ENCODE measurements around the gene FGF10. TPM values are rescaled to one million over a fixed set of nuclear protein-coding genes. Genes with fewer than 3 reads are reported as not detected.

Gene FGF10
- total and polyA plus RNA-seq, 3 donors from 2014 or later = 2.3 to 4.4 (median 3.3) TPM

DNA sequence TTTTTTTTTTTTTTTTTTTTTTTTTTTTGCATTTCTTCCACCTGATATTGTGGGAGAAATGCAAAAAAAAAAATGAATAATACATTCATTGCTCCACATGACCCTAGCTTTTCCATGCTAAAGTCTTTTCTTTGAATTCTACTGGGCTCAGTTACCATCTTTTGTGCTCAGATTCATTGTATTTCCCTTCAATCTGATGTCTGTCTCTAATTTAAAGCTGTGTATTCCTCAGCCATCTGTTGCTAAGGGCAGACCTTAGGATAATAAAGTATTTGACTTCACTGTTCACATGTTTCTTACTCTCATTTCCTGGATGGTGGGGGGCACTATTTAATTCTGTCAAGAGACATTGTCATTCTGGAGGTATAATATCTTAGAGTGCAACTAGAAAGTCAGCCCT, 123.5 kb downstream of the FGF10 start:
- H3K4me1 ChIP-seq = no peaks in the 10 kb centered on the region
- H3K27ac ChIP-seq = no peak overlapping the region
- no peaks in the 10 kb centered on the region for H3K9me3 ChIP-seq
- DNase-seq = no peak
- H3K36me3 ChIP-seq (ENCODE audit: low read depth, missing control alignments) = no peaks in the 10 kb centered on the region
- no peak overlapping the region for H3K4me3 ChIP-seq
- H3K27me3 ChIP-seq = no peaks in the 10 kb centered on the region
- TF ChIP-seq, protein P1, sequence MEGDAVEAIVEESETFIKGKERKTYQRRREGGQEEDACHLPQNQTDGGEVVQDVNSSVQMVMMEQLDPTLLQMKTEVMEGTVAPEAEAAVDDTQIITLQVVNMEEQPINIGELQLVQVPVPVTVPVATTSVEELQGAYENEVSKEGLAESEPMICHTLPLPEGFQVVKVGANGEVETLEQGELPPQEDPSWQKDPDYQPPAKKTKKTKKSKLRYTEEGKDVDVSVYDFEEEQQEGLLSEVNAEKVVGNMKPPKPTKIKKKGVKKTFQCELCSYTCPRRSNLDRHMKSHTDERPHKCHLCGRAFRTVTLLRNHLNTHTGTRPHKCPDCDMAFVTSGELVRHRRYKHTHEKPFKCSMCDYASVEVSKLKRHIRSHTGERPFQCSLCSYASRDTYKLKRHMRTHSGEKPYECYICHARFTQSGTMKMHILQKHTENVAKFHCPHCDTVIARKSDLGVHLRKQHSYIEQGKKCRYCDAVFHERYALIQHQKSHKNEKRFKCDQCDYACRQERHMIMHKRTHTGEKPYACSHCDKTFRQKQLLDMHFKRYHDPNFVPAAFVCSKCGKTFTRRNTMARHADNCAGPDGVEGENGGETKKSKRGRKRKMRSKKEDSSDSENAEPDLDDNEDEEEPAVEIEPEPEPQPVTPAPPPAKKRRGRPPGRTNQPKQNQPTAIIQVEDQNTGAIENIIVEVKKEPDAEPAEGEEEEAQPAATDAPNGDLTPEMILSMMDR (IDR thresholded peaks at IDR 0.05) = no peak
- TF ChIP-seq POLR2A (IDR thresholded peaks at IDR 0.05) = no peak
- intact Hi-C loops (cut with DNase I; ENCODE audit: low total_unique reads) = no loop called here

GRCh38 chr5:44260793-44261192, 128.4 kb downstream of the FGF10 start:
- intact Hi-C loops (cut with DNase I; ENCODE audit: low total_unique reads) = no loop called here
- no peaks in the 10 kb centered on the region for H3K27me3 ChIP-seq
- H3K4me1 ChIP-seq = no peaks in the 10 kb centered on the region
- no peak for TF ChIP-seq POLR2A (IDR thresholded peaks at IDR 0.05)
- TF ChIP-seq, protein P1 (IDR thresholded peaks at IDR 0.05) = no peak
- no peak overlapping the region for H3K27ac ChIP-seq
- no peaks in the 10 kb centered on the region for H3K36me3 ChIP-seq (ENCODE audit: low read depth, missing control alignments)
- H3K4me3 ChIP-seq = no peak overlapping the region
- H3K9me3 ChIP-seq = no peaks in the 10 kb centered on the region
- DNase-seq = no peak

- no peak for TF ChIP-seq POLR2A (IDR thresholded peaks at IDR 0.05)
- TF ChIP-seq, protein P1 (IDR thresholded peaks at IDR 0.05) = no peak
- Histone ChIP-seq H3K4me3 (no peak overlapping the region), H3K36me3 (ENCODE audit: low read depth, missing control alignments) (no peaks in the 10 kb centered on the region), H3K4me1 (no peaks in the 10 kb centered on the region), H3K27me3 (no peaks in the 10 kb centered on the region), H3K27ac (no peak overlapping the region), H3K9me3 (no peaks in the 10 kb centered on the region)
- no peak for DNase-seq
- intact Hi-C loops (cut with DNase I; ENCODE audit: low total_unique reads) = no loop called here
- 61 to 68% methylated on average over 4 of the region's 4 CpGs for WGBS, 2 donors
These were observed 131.4 kb downstream of the FGF10 start for GRCh38 chr5:44257653-44258365.

- intact Hi-C loops (cut with DNase I; ENCODE audit: low total_unique reads) = no loop called here
- no peak for TF ChIP-seq POLR2A (IDR thresholded peaks at IDR 0.05)
- TF ChIP-seq, protein P1 (IDR thresholded peaks at IDR 0.05) = no peak
- Histone ChIP-seq H3K9me3 (no peaks in the 10 kb centered on the region), H3K27me3 (no peaks in the 10 kb centered on the region), H3K27ac (no peak overlapping the region), H3K4me3 (no peak overlapping the region), H3K36me3 (ENCODE audit: low read depth, missing control alignments) (no peaks in the 10 kb centered on the region), H3K4me1 (no peaks in the 10 kb centered on the region)
- DNase-seq = no peak
- WGBS, 2 donors = 94 to 96% methylated on average over 3 of the region's 3 CpGs
These were observed 132.0 kb downstream of the FGF10 start for GRCh38 chr5:44257221-44257620.
